NT2/D1 (cell line): ENCODE measurements around the gene CNGA2.

Experiments
- DNase-seq: peaks from one replicate; pipeline ENCODE4 v3.0.0-alpha.2; 2011; ENCODE audit warnings: low read depth, low spot score
- H3K27me3 ChIP-seq: 2 replicates; pipeline ENCODE4 v1.6.0; 2011; ENCODE audit warnings: mild to moderate bottlenecking; ENCODE audit not compliant: insufficient read length, insufficient read depth
- H3K36me3 ChIP-seq: 2 replicates; pipeline ENCODE4 v1.6.1; 2011; ENCODE audit warnings: mild to moderate bottlenecking, low read length, mixed read lengths; ENCODE audit not compliant: insufficient read depth, insufficient read length
- H3K4me1 ChIP-seq: 2 replicates; pipeline ENCODE4 v1.5.1; 2011; ENCODE audit not compliant: insufficient read depth, insufficient read length
- H3K4me3 ChIP-seq: 2 replicates; pipeline ENCODE4 v1.5.1; 2011; ENCODE audit warnings: low read depth; ENCODE audit not compliant: insufficient read length
- H3K9ac ChIP-seq: 2 replicates; pipeline ENCODE4 v1.6.0; 2011; ENCODE audit warnings: low read depth; ENCODE audit not compliant: insufficient read length
- H3K9me3 ChIP-seq: 2 replicates; pipeline ENCODE4 v1.5.1; 2011; ENCODE audit warnings: mild to moderate bottlenecking, low read length; ENCODE audit not compliant: insufficient read depth
- SUZ12 ChIP-seq: IDR thresholded peaks from 2 replicates; pipeline ENCODE4 v1.6.1; 2011; ENCODE audit not compliant: insufficient read length, insufficient read depth; ENCODE audit errors: extremely low read depth
- YY1 ChIP-seq: IDR thresholded peaks from 2 replicates; pipeline ENCODE4 v1.6.1; 2011; ENCODE audit not compliant: insufficient read length, insufficient read depth
- ZNF274 ChIP-seq: IDR thresholded peaks from 2 replicates; pipeline ENCODE4 v1.6.1; 2011; ENCODE audit warnings: mild to moderate bottlenecking, low read depth, low read length

CNGA2 gene

DNA sequence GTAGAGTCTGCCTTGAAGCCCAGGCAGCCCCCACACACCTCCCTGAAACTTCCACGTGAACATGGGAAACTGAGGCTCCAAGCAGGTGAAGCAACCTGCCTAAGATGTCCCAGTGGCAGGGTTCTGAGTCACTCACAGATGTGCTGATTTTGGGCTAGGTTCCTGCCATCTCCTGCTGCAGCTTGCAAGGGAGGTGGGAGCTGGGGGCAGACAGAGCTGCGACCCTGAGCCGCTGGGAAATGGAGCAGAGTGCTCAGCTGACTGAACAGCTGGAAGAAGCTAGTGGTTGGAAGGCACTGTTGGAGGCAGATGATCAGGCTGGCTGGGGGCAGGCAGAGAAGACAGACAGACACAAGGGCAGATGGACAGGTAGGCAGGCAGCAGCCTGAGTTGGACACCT lies 22.3 kb upstream of the CNGA2 start:
- no peak for DNase-seq
- Histone ChIP-seq H3K36me3 (no peaks in the 10 kb centered on the region), H3K4me3 (no peak overlapping the region), H3K27me3 (no peaks in the 10 kb centered on the region), H3K9ac (no peak overlapping the region), H3K4me1 (no peaks in the 10 kb centered on the region), H3K9me3 (no peaks in the 10 kb centered on the region)
- TF ChIP-seq SUZ12, result no peak

DNA sequence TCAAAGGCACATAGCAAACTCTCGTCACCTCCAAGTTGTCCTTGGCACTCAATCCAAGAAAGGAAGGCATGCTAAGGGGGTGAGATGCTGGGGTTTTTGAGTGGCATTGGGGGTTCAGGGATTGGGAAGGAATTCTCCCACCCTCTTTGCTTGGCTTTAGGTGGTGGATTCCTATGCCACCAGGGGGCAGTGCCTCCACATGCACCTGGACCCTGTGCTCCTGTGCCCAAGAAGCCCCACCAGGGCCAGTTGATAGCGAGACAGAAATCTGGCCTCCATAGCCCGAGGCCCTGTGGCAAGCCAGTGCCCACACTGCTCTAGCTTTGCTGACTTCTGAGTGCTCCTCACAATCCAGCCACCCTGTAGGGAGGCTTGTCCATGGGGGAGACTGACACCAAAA lies 20.7 kb upstream of the CNGA2 start:
- Histone ChIP-seq H3K36me3 (no peaks in the 10 kb centered on the region), H3K4me1 (no peaks in the 10 kb centered on the region), H3K9ac (no peak overlapping the region), H3K27me3 (no peaks in the 10 kb centered on the region), H3K9me3 (no peaks in the 10 kb centered on the region), H3K4me3 (no peak overlapping the region)
- no peak for TF ChIP-seq YY1
- TF ChIP-seq ZNF274, result no peak
- TF ChIP-seq SUZ12, result no peak
- no peak for DNase-seq

DNA sequence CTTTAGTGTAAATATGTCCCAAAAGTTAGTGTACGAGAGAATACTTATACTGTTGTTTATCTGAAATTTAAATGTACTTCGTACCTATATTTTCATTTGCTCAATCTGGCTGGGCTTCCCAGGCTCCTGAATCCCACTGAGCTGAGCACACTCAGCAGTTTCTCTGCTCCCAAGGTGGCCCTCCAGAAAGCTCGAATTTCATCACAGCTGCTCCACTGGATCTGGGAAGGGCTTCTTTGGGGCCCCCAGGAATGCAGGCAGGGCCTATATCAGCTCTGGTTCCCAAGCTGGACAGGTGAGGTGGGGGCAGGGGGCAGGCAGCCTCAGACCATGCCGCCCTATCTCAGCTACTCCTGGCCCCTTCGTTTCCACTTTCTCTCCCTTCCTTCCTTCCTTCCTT lies 20.2 kb upstream of the CNGA2 start:
- Histone ChIP-seq H3K27me3 (no peaks in the 10 kb centered on the region), H3K9me3 (no peaks in the 10 kb centered on the region), H3K4me3 (no peak overlapping the region), H3K9ac (no peak overlapping the region), H3K4me1 (no peaks in the 10 kb centered on the region), H3K36me3 (no peaks in the 10 kb centered on the region)
- no peak for TF ChIP-seq SUZ12
- no peak for TF ChIP-seq ZNF274
- no peak for TF ChIP-seq YY1
- no peak for DNase-seq

DNA sequence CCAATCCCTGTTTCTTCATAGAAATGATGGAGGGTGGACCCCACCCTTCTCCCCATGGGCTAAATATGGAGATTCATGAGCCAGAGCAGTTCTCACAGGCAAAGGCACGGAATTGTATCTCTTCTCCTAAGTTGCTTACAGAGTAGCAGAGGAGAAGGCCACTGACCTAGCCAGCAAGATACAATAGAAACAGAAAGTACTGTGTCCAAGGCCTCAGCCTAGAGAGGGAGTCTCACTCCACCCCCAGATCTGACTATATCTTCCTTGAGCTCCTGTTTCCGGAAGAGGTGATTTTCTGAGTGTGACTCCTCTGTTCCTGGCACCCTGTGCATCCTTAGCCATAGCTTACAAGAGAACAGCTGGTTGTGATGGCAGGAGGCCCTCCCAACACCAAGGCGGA lies 18.8 kb upstream of the CNGA2 start, which contains the start of gene FATE1:
FATE1 (plus strand) TSS at position 284 of the 400 bp plus-strand sequence; CDS start at position 369, 85 bp downstream.
- Histone ChIP-seq H3K4me3 (no peak within 1 kb of the TSS), H3K36me3 (no peaks in the 10 kb centered on the region), H3K9ac (no peak within 1 kb of the TSS), H3K9me3 (no peaks in the 10 kb centered on the region), H3K27me3 (no peaks in the 10 kb centered on the region), H3K4me1 (no peaks in the 10 kb centered on the region)
- no peak for DNase-seq
- TF ChIP-seq SUZ12 (no peak), ZNF274 (no peak), YY1 (no peak)

GRCh38 chrX:151722241-151722846 lies 12.2 kb upstream of the CNGA2 start:
- Histone ChIP-seq H3K27me3 (no peaks in the 10 kb centered on the region), H3K36me3 (no peaks in the 10 kb centered on the region), H3K9me3 (no peaks in the 10 kb centered on the region), H3K4me1 (no peaks in the 10 kb centered on the region), H3K4me3 (no peak overlapping the region), H3K9ac (no peak overlapping the region)
- DNase-seq, result no peak
- TF ChIP-seq SUZ12 (no peak), YY1 (no peak), ZNF274 (no peak)

GRCh38 chrX:151723156-151723760 lies 11.3 kb upstream of the CNGA2 start:
- Histone ChIP-seq H3K27me3 (no peaks in the 10 kb centered on the region), H3K36me3 (no peaks in the 10 kb centered on the region), H3K9me3 (no peaks in the 10 kb centered on the region), H3K4me3 (no peak overlapping the region), H3K4me1 (no peaks in the 10 kb centered on the region), H3K9ac (no peak overlapping the region)
- TF ChIP-seq SUZ12 (no peak), ZNF274 (peak; percentile 36; the same call in 1 of the 2 replicates), YY1 (no peak)
- DNase-seq, result no peak

DNA sequence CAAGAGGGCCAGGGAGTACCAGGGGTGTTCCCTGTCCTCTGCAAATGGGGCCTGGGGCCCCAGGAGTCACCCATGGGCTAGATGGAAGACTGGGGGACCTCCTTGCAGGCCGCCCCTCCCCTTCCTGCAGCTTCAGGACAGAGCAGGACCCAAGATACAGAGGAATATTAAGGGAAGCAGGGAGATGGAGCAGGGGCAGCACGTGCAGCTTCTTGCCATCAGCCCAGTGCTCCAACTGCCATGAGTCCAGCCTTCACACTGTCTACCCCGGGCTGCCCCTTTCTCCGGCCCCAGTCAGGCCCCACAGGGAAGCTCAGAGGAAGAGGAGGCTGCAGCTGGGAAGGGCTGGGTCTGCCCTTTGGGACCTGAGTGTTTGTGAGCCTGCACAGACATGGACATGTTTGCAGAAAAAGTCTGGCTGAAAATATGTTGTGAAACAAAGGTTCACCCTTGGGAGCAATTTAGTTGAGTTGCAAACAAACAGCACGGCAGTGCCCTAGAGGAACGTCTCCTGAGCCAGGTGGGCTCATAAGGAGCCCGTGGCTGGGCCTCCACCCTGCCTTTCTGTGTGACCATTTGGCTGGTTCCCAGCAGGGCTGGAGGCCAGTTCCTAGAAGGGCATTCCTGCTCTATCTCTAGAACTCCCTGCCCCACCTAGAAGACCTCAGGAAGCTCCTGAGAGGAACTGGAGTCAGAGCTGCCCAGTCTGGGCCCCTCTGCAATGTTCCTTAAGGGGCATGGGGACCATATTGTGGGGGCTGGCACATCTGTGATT lies 9.8 kb upstream of the CNGA2 start:
- Histone ChIP-seq H3K9ac (no peak overlapping the region), H3K27me3 (no peaks in the 10 kb centered on the region)

More for the DNA sequence above, 9.8 kb upstream of the CNGA2 start:
- DNase-seq, result no peak
- Histone ChIP-seq H3K9me3 (no peaks in the 10 kb centered on the region), H3K4me3 (no peak overlapping the region), H3K4me1 (no peaks in the 10 kb centered on the region), H3K36me3 (no peaks in the 10 kb centered on the region)
- TF ChIP-seq ZNF274 (no peak), YY1 (no peak), SUZ12 (no peak)
